ENCODE results near the gene MORC2.

GRCh38 chr22:30978304-30978962 is 9.9 kb upstream of the MORC2 start:
- TF ChIP-seq, protein P1, sequence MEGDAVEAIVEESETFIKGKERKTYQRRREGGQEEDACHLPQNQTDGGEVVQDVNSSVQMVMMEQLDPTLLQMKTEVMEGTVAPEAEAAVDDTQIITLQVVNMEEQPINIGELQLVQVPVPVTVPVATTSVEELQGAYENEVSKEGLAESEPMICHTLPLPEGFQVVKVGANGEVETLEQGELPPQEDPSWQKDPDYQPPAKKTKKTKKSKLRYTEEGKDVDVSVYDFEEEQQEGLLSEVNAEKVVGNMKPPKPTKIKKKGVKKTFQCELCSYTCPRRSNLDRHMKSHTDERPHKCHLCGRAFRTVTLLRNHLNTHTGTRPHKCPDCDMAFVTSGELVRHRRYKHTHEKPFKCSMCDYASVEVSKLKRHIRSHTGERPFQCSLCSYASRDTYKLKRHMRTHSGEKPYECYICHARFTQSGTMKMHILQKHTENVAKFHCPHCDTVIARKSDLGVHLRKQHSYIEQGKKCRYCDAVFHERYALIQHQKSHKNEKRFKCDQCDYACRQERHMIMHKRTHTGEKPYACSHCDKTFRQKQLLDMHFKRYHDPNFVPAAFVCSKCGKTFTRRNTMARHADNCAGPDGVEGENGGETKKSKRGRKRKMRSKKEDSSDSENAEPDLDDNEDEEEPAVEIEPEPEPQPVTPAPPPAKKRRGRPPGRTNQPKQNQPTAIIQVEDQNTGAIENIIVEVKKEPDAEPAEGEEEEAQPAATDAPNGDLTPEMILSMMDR (IDR thresholded peaks at IDR 0.05; ENCODE audit: poor library complexity, severe bottlenecking): no peak
- TF ChIP-seq RAD21 (conservative IDR thresholded peaks at IDR 0.05): no peak
- no peak for TF ChIP-seq POLR2AphosphoS5 (IDR thresholded peaks at IDR 0.05)
- TF ChIP-seq MXI1 (conservative IDR thresholded peaks at IDR 0.05; ENCODE audit: poor library complexity, severe bottlenecking): no peak
- no peak for TF ChIP-seq EP300 (conservative IDR thresholded peaks at IDR 0.05; ENCODE audit: poor library complexity, severe bottlenecking)
- TF ChIP-seq EZH2 (IDR thresholded peaks at IDR 0.05; ENCODE audit: borderline replicate concordance, insufficient read depth, low read length, poor library complexity, severe bottlenecking): no peak

Measured in neural cell (in vitro differentiated cells).